Dermis microvascular lymphatic vessel endothelial cell (primary cell): Measurements from ENCODE around the gene CYB561. TPM values are rescaled to one million over a fixed set of nuclear protein-coding genes. Genes with fewer than 3 reads are reported as not detected.

ENCODE experiments used
- DNase-seq, 2 donors: peaks; one replicate each; pipeline versions ENCODE4 v3.0.0 to v3.0.0-alpha.2; 2010; ENCODE audit warnings: low read depth in 2 of 2
- total RNA-seq: library from RNA; depleted of rRNA; stranded (reverse); fragments of >200 nt; gene quantifications from 2 replicates; pipeline ENCODE4 v1.2.1, GENCODE V29; 2014

Gene CYB561
- total RNA-seq, 1 donor from 2014 or later = 8.3 TPM

GRCh38 chr17:63414222-63414621 is 31.9 kb downstream of the CYB561 start:
- DNase-seq = no peak

GRCh38 chr17:63413128-63413527 is 33.0 kb downstream of the CYB561 start:
- no peak for DNase-seq

- DNase-seq = no peak
Observed at GRCh38 chr17:63412234-63412633, 33.9 kb downstream of the CYB561 start.

- no peak for DNase-seq
Observed at GRCh38 chr17:63407741-63408330, 38.3 kb downstream of the CYB561 start.

GRCh38 chr17:63406689-63407330 is 39.3 kb downstream of the CYB561 start:
- DNase-seq = peak; percentile 90

- peak; percentile 48 to 81 for DNase-seq
Observed at GRCh38 chr17:63405741-63406261, 40.3 kb downstream of the CYB561 start.

- DNase-seq = no peak
Observed at GRCh38 chr17:63405020-63405419, 41.1 kb downstream of the CYB561 start.

- peak in 1 of 2 donors; percentile 50 for DNase-seq
Observed at GRCh38 chr17:63402431-63403212, 43.5 kb downstream of the CYB561 start.

- DNase-seq = no peak
Observed at GRCh38 chr17:63399856-63400255, 46.2 kb downstream of the CYB561 start.

- DNase-seq = peak in 1 of 2 donors; percentile 69
Observed at GRCh38 chr17:63399316-63399715, 46.8 kb downstream of the CYB561 start.

- no peak for DNase-seq
Observed at GRCh38 chr17:63398680-63399079, 47.4 kb downstream of the CYB561 start.

GRCh38 chr17:63395075-63395805 is 50.9 kb downstream of the CYB561 start:
- DNase-seq = no peak

- DNase-seq = no peak
Observed at GRCh38 chr17:63390090-63390489, 56.0 kb downstream of the CYB561 start.

- DNase-seq = peak; percentile 18 to 41
Observed at GRCh38 chr17:63387656-63388340, 58.3 kb downstream of the CYB561 start.

GRCh38 chr17:63382826-63383225 is 63.3 kb downstream of the CYB561 start:
- DNase-seq = no peak

Other genes with a start within 250 kb of the CYB561 start
- 25.7 and 51.3 TPM in 2 replicates for gene ACE, start 30.8 kb upstream of the CYB561 start, total RNA-seq
- under 0.01 TPM in 1 of 2 replicates, not detected in the other for gene KCNH6, start 77.1 kb upstream of the CYB561 start, total RNA-seq
- gene DCAF7, start 104.2 kb upstream of the CYB561 start, total RNA-seq = 25.3 and 36.0 TPM in 2 replicates
- gene TACO1, start 154.6 kb upstream of the CYB561 start, total RNA-seq = 14.8 TPM in 2 replicates
- 73.8 and 113 TPM in 2 replicates for gene MAP3K3, start 176.1 kb upstream of the CYB561 start, total RNA-seq